C4-2B (cell line): ENCODE measurements around the gene SP110.

Source experiments
- CTCF ChIP-seq: fragments of 450-650 bp; conservative IDR thresholded peaks from 2 replicates; pipeline ENCODE4 v1.5.1; 2017; ENCODE audit warnings: mild to moderate bottlenecking
- ZFX ChIP-seq: fragments of 450-650 bp; IDR thresholded peaks from 2 replicates; pipeline ENCODE4 v1.6.1; 2017

- TF ChIP-seq CTCF = no peak
- no peak for TF ChIP-seq ZFX
Observed at GRCh38 chr2:230155359-230155758, 64.4 kb downstream of the SP110 start.
